GM12878 (cell line): ENCODE measurements around the gene HSCB. TPM values are rescaled to one million over a fixed set of nuclear protein-coding genes. Genes with fewer than 3 reads are reported as not detected.

ENCODE experiments used
- ATF7 ChIP-seq: fragments of 450-650 bp; IDR thresholded peaks from 2 replicates; pipeline ENCODE4 v1.6.1; 2016; ENCODE audit warnings: low read depth, mild to moderate bottlenecking
- BRCA1 ChIP-seq: IDR thresholded peaks from 2 replicates; pipeline ENCODE4 v1.6.1; 2011; ENCODE audit warnings: low read depth, low read length, improper control_type of control experiment
- CREM ChIP-seq: IDR thresholded peaks from 2 replicates; pipeline ENCODE4 v1.6.1; 2014; ENCODE audit warnings: antibody characterized with exemption, low read depth
- DPF2 ChIP-seq: fragments of 450-650 bp; IDR thresholded peaks from 2 replicates; pipeline ENCODE4 v1.6.1; 2017; ENCODE audit warnings: mild to moderate bottlenecking
- EP300 ChIP-seq, 2 experiments: fragments of 150-350 bp in 1 of 2; IDR thresholded peaks; 2 replicates each; pipeline ENCODE4 v1.6.1; 2011 to 2012; ENCODE audit warnings: low read depth in 2 of 2, low read length in 2 of 2, borderline replicate concordance in 1 of 2, improper control_type of control experiment in 1 of 2, inconsistent platforms in 1 of 2; ENCODE audit not compliant: control insufficient read depth in 1 of 2
- FOXM1 ChIP-seq: IDR thresholded peaks from 2 replicates; pipeline ENCODE4 v1.6.1; 2012; ENCODE audit warnings: low read depth, mild to moderate bottlenecking, inconsistent platforms, low read length, moderate library complexity
- GABPA ChIP-seq: IDR thresholded peaks from 2 replicates; pipeline ENCODE4 v1.6.1; 2014; ENCODE audit warnings: antibody characterized with exemption, low read depth, mild to moderate bottlenecking, inconsistent platforms
- HDAC6 ChIP-seq: fragments of 200-600 bp; sonication (generic); IDR thresholded peaks from one replicate; pipeline ENCODE4 v1.8.0; 2017; ENCODE audit warnings: antibody characterized with exemption; ENCODE audit not compliant: unreplicated experiment
- JUNB ChIP-seq: IDR thresholded peaks from 2 replicates; pipeline ENCODE4 v1.6.1; 2016; ENCODE audit warnings: antibody characterized with exemption, mild to moderate bottlenecking
- KAT2A ChIP-seq: conservative IDR thresholded peaks from 2 replicates; pipeline ENCODE4 v1.6.1; 2011; ENCODE audit warnings: low read depth, low read length; ENCODE audit not compliant: control insufficient read depth
- MEF2B ChIP-seq: fragments of 450-650 bp; IDR thresholded peaks from 2 replicates; pipeline ENCODE4 v1.6.1; 2018; ENCODE audit warnings: mild to moderate bottlenecking, moderate library complexity; ENCODE audit not compliant: partially characterized antibody, poor library complexity, severe bottlenecking
- MYB ChIP-seq: fragments of 150-350 bp; IDR thresholded peaks from 2 replicates; pipeline ENCODE4 v1.6.1; 2014; ENCODE audit warnings: mild to moderate bottlenecking, low read depth, low read length, borderline replicate concordance
- NR2F1 ChIP-seq: fragments of 450-650 bp; conservative IDR thresholded peaks from 2 replicates; pipeline ENCODE4 v1.6.1; 2017; ENCODE audit warnings: mild to moderate bottlenecking
- NRF1 ChIP-seq: conservative IDR thresholded peaks from 2 replicates; pipeline ENCODE4 v1.6.1; 2011; ENCODE audit warnings: mild to moderate bottlenecking, low read depth, low read length, improper control_type of control experiment
- PAX5 ChIP-seq: IDR thresholded peaks from 2 replicates; pipeline ENCODE4 v1.6.1; 2011; ENCODE audit warnings: low read depth, low read length, borderline replicate concordance
- POLR2A ChIP-seq: IDR thresholded peaks from 2 replicates; pipeline ENCODE4 v1.6.1; 2011; ENCODE audit warnings: low read depth, mild to moderate bottlenecking, low read length
- STAT3 ChIP-seq: IDR thresholded peaks from 2 replicates; pipeline ENCODE4 v1.6.1; 2011; ENCODE audit warnings: low read depth, low read length, improper control_type of control experiment
- TBL1XR1 ChIP-seq: IDR thresholded peaks from 2 replicates; pipeline ENCODE4 v1.6.1; 2012; ENCODE audit warnings: low read depth, low read length, improper control_type of control experiment
- TCF7 ChIP-seq: IDR thresholded peaks from 2 replicates; pipeline ENCODE4 v1.6.1; 2014; ENCODE audit warnings: antibody characterized with exemption, borderline replicate concordance
- YBX1 ChIP-seq: fragments of 450-650 bp; IDR thresholded peaks from 2 replicates; pipeline ENCODE4 v1.6.1; 2016; ENCODE audit warnings: antibody characterized with exemption
- ZNF384 ChIP-seq: IDR thresholded peaks from 2 replicates; pipeline ENCODE4 v1.6.1; 2012; ENCODE audit warnings: low read depth, mild to moderate bottlenecking, low read length, improper control_type of control experiment, borderline replicate concordance
- ZZZ3 ChIP-seq: IDR thresholded peaks from 2 replicates; pipeline ENCODE4 v1.6.1; 2011; ENCODE audit warnings: low read depth; ENCODE audit not compliant: control insufficient read depth, insufficient read length
- polyA plus RNA-seq, 11 experiments: library from polyadenylated mRNA; depleted of rRNA in 4 of 11; unstranded in 6 of 11; stranded (reverse) in 5 of 11; fragments of >200 nt; fragmentation: Nextera tagmentation in 4 of 11; fragmentation: Illumina TruSeq in 1 of 11; extraction: Ambion mirVana in 4 of 11; extraction: Trizol in 1 of 11; gene quantifications; 1 replicate in 1 of 11; 2 replicates in 10 of 11; pipeline versions ENCODE4 v1.2.1 to v1.2.3, GENCODE V29; 2011 to 2016; ENCODE audit warnings: inconsistent platforms in 2 of 11, missing spikeins in 2 of 11, low read depth in 1 of 11
- total RNA-seq, 4 experiments: library from RNA; depleted of rRNA in 3 of 4; stranded (reverse); fragments of >200 nt in 3 of 4; fragmentation: Illumina TruSeq in 1 of 4; extraction: Trizol in 1 of 4; gene quantifications; 2 replicates each; pipeline versions ENCODE4 v1.2.1 to v1.2.3, GENCODE V29; 2013 to 2021
- TF ChIP-seq, protein P1 (sequence below): IDR thresholded peaks from 2 replicates; pipeline ENCODE4 v1.6.1; 2011; ENCODE audit warnings: borderline replicate concordance, low read depth, mild to moderate bottlenecking, moderate library complexity, mixed read lengths, low read length; ENCODE audit not compliant: insufficient read depth; ENCODE audit errors: extremely low read length
- TF ChIP-seq, protein P2 (sequence below): fragments of 450-650 bp; IDR thresholded peaks from 2 replicates; pipeline ENCODE4 v1.6.1; 2017; ENCODE audit warnings: mild to moderate bottlenecking
- TF ChIP-seq, protein P3 (sequence below): IDR thresholded peaks from 2 replicates; pipeline ENCODE4 v1.6.1; 2012; ENCODE audit warnings: low read depth, low read length, improper control_type of control experiment
- TF ChIP-seq, protein P4 (sequence below): fragments of 450-650 bp; IDR thresholded peaks from 2 replicates; pipeline ENCODE4 v1.6.1; 2017; ENCODE audit warnings: antibody characterized with exemption, mild to moderate bottlenecking, moderate library complexity

The HSCB gene
- total and polyA plus RNA-seq, 10 of the 15 experiments (the other 5 are each of a cell fraction or from before 2014, with no cell fraction given): 10.6 to 28.4 (median 20.8) TPM

DNA sequence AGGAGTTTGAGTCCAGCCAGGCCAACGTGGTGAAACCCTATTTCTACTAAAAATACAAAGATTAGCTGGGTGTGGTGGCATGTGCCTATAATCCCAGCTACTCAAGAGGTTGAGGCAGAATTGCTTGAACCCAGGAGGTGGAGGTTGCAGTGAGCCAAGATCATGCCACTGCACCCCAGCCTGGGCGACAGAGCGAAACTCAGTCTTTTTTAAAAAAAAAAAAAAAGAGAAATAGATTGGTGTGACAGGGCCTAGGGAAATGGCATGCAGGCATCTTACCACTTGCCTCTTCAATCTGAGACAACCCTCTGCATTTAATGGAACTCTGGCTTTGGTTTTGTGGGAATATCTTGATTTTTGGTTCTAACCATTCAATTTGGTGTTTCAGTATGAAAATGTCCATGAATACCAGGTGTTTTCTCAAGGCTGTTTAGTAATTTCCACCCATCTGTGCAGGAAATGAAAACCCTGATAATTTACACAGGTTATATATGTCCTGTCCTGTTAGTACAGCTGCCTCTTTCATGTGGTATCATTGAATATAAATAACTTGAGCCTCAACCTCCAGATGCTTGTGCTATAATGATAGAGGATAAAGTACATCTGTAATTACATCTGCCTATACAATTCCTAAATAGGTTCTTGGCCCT, 50.1 kb downstream of the HSCB start (continued):
- TF ChIP-seq TBL1XR1 (peak; percentile 57), MYB (no peak), KAT2A (no peak), CREM (peak; percentile 87), NRF1 (no peak), JUNB (peak; percentile 93), POLR2A (no peak), NR2F1 (peak; percentile 59; the same call in 1 of the 2 replicates), GABPA (peak; percentile 73), MEF2B (peak; percentile 79), TCF7 (peak; percentile 100), ZNF384 (no peak), PAX5 (no peak), YBX1 (no peak), DPF2 (peak; percentile 78), STAT3 (0 out of 2 replicates have a peak, but pooled peaks have one; percentile 21), ZZZ3 (no peak), HDAC6 (no peak), ATF7 (0 out of 2 replicates have a peak, but pooled peaks have one; percentile 17), BRCA1 (no peak), EP300 (IDR thresholded peaks at IDR 0.05; ENCODE audit: borderline replicate concordance in 1 of 2, control insufficient read depth in 1 of 2, low read depth in 2 of 2, low read length in 2 of 2) (peak in 1 of 2 experiments; percentile 82; a peak in 3 of 4 replicates), FOXM1 (peak; percentile 97)
- TF ChIP-seq, protein P1, sequence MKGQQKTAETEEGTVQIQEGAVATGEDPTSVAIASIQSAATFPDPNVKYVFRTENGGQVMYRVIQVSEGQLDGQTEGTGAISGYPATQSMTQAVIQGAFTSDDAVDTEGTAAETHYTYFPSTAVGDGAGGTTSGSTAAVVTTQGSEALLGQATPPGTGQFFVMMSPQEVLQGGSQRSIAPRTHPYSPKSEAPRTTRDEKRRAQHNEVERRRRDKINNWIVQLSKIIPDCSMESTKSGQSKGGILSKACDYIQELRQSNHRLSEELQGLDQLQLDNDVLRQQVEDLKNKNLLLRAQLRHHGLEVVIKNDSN: no peak
- TF ChIP-seq, protein P2, sequence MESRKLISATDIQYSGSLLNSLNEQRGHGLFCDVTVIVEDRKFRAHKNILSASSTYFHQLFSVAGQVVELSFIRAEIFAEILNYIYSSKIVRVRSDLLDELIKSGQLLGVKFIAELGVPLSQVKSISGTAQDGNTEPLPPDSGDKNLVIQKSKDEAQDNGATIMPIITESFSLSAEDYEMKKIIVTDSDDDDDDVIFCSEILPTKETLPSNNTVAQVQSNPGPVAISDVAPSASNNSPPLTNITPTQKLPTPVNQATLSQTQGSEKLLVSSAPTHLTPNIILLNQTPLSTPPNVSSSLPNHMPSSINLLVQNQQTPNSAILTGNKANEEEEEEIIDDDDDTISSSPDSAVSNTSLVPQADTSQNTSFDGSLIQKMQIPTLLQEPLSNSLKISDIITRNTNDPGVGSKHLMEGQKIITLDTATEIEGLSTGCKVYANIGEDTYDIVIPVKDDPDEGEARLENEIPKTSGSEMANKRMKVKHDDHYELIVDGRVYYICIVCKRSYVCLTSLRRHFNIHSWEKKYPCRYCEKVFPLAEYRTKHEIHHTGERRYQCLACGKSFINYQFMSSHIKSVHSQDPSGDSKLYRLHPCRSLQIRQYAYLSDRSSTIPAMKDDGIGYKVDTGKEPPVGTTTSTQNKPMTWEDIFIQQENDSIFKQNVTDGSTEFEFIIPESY: no peak
- TF ChIP-seq, protein P3, sequence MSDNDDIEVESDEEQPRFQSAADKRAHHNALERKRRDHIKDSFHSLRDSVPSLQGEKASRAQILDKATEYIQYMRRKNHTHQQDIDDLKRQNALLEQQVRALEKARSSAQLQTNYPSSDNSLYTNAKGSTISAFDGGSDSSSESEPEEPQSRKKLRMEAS: no peak
- TF ChIP-seq, protein P4, sequence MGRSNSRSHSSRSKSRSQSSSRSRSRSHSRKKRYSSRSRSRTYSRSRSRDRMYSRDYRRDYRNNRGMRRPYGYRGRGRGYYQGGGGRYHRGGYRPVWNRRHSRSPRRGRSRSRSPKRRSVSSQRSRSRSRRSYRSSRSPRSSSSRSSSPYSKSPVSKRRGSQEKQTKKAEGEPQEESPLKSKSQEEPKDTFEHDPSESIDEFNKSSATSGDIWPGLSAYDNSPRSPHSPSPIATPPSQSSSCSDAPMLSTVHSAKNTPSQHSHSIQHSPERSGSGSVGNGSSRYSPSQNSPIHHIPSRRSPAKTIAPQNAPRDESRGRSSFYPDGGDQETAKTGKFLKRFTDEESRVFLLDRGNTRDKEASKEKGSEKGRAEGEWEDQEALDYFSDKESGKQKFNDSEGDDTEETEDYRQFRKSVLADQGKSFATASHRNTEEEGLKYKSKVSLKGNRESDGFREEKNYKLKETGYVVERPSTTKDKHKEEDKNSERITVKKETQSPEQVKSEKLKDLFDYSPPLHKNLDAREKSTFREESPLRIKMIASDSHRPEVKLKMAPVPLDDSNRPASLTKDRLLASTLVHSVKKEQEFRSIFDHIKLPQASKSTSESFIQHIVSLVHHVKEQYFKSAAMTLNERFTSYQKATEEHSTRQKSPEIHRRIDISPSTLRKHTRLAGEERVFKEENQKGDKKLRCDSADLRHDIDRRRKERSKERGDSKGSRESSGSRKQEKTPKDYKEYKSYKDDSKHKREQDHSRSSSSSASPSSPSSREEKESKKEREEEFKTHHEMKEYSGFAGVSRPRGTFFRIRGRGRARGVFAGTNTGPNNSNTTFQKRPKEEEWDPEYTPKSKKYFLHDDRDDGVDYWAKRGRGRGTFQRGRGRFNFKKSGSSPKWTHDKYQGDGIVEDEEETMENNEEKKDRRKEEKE: no peak
